HL-60 (cell line): ENCODE data around the gene UBE2M.
"Not testable (repeated sequence)": the region's sequence is repeated elsewhere in the genome, so short reads cannot be mapped to it uniquely, and the experiment has no call there.

Experiments used
- DNase-seq, 2 experiments: peaks; one replicate each; pipeline ENCODE4 v3.0.0-alpha.2; 2010 to 2020; ENCODE audit warnings: low read depth in 1 of 2, low spot score in 1 of 2
- H3K27ac ChIP-seq: fragments of 250-450 bp; sonication (Bioruptor Pico); replicated peaks from 2 replicates; pipeline ENCODE4 v1.5.1; 2020; ENCODE audit warnings: mild to moderate bottlenecking, moderate library complexity
- H3K27me3 ChIP-seq: fragments of 250-450 bp; sonication (Bioruptor Pico); 2 replicates; pipeline ENCODE4 v1.5.1; 2021; ENCODE audit warnings: mild to moderate bottlenecking, moderate library complexity; ENCODE audit not compliant: insufficient read depth, poor library complexity, severe bottlenecking
- H3K4me3 ChIP-seq: replicated peaks from 2 replicates; pipeline ENCODE4 v1.5.1; 2011; ENCODE audit warnings: mild to moderate bottlenecking, control low read depth, low read length; ENCODE audit not compliant: insufficient read depth
- CTCF ChIP-seq: IDR thresholded peaks from one replicate; pipeline ENCODE4 v1.5.1; 2011; ENCODE audit warnings: low read length, control low read depth, inconsistent platforms; ENCODE audit not compliant: insufficient read depth
- GABPA ChIP-seq: IDR thresholded peaks from 2 replicates; pipeline ENCODE4 v1.6.1; 2012; ENCODE audit warnings: low read depth
- POLR2AphosphoS5 ChIP-seq: IDR thresholded peaks from 2 replicates; pipeline ENCODE4 v1.6.1; 2012; ENCODE audit warnings: low read depth
- REST ChIP-seq: IDR thresholded peaks from 2 replicates; pipeline ENCODE4 v1.6.1; 2012; ENCODE audit warnings: low read depth; ENCODE audit not compliant: insufficient replicate concordance
- SPI1 ChIP-seq: IDR thresholded peaks from 2 replicates; pipeline ENCODE4 v1.6.1; 2012; ENCODE audit warnings: low read depth, mild to moderate bottlenecking, borderline replicate concordance

UBE2M gene

GRCh38 chr19:58579473-58580142 is 21.2 kb upstream of the UBE2M start:
- Histone ChIP-seq H3K27me3 (no peaks in the 10 kb centered on the region), H3K27ac (no peak overlapping the region), H3K4me3 (no peak overlapping the region)
- DNase-seq = no peak
- TF ChIP-seq SPI1 = no peak
- no peak for TF ChIP-seq CTCF
- no peak for TF ChIP-seq POLR2AphosphoS5
- TF ChIP-seq REST = no peak

- Histone ChIP-seq H3K27ac (no peak overlapping the region), H3K27me3 (no peaks in the 10 kb centered on the region), H3K4me3 (no peak overlapping the region)
- TF ChIP-seq CTCF (no peak), GABPA (no peak), REST (no peak), POLR2AphosphoS5 (no peak), SPI1 (no peak)
- DNase-seq = no peak
Observed at GRCh38 chr19:58578012-58578925, 19.9 kb upstream of the UBE2M start.

- not testable (repeated sequence) for H3K27ac ChIP-seq, DNase-seq, H3K4me3 ChIP-seq, H3K27me3 ChIP-seq
Observed at GRCh38 chr19:58577581-58577980, 19.2 kb upstream of the UBE2M start.

GRCh38 chr19:58575183-58576041 is 17.0 kb upstream of the UBE2M start:
- peak; percentile 91 to 92 for DNase-seq
- Histone ChIP-seq H3K4me3 (peak overlapping the region; percentile 82), H3K27me3 (no peaks in the 10 kb centered on the region), H3K27ac (peak overlapping the region; percentile 99)
- no peak for TF ChIP-seq SPI1
- TF ChIP-seq POLR2AphosphoS5 = peak; percentile 75; the same call in 1 of the 2 replicates
